Mucosa of descending colon (tissue), 3 donors: Measurements from ENCODE around the gene SCRG1. TPM values are rescaled to one million over a fixed set of nuclear protein-coding genes. Genes with fewer than 3 reads are reported as not detected.

Experiments used
- ATAC-seq: fragments of 200-7000 bp; cut with Tn5 transposase; one replicate; pipeline ENCODE4 v1.9.1; 2020; ENCODE audit warnings: mild to moderate bottlenecking, moderate library complexity
- DNase-seq, 3 donors: peaks; one replicate each; pipeline ENCODE4 v3.0.0-alpha.2; 2020
- H3K36me3 ChIP-seq: fragments of 200-600 bp; one replicate; pipeline ENCODE4 v1.8.0; 2021; ENCODE audit warnings: low read depth, mild to moderate bottlenecking
- H3K4me1 ChIP-seq: fragments of 200-600 bp; one replicate; pipeline ENCODE4 v1.8.0; 2021; ENCODE audit warnings: low read depth, mild to moderate bottlenecking
- H3K4me3 ChIP-seq: fragments of 200-600 bp; one replicate; pipeline ENCODE4 v1.8.0; 2021; ENCODE audit warnings: mild to moderate bottlenecking
- H3K9me3 ChIP-seq: fragments of 200-600 bp; one replicate; pipeline ENCODE4 v1.8.0; 2021; ENCODE audit warnings: mild to moderate bottlenecking
- CTCF ChIP-seq: fragments of 200-600 bp; IDR thresholded peaks from one replicate; pipeline ENCODE4 v1.8.0; 2022; ENCODE audit warnings: antibody characterized with exemption, mild to moderate bottlenecking
- intact Hi-C, 2 donors: fragments of 100-400 bp; cut with DNase I in 1 of 2; cut with micrococcal nuclease in 1 of 2; formaldehyde crosslinking; loops; one replicate each; pipeline versions ENCODE4 v1.11.0 to v1.11.1; 2022; cut with DNase I, micrococcal nuclease
- total RNA-seq, 3 donors: library from RNA; stranded (reverse); fragmentation: NEBNext Ultra II Directional in 2 of 3; extraction: Animal tissue kit (Norgen Biotek cat#: 25700) in 2 of 3; gene quantifications; one replicate each; pipeline versions ENCODE4 v1.2.1 to v1.2.4, GENCODE V29; 2021 to 2023
- donor health status: DM: no; HTN: no; CAD: no; lungs with moderate emphysema.
- donor health status: DM: no; HTN: no; CAD: no.
- donor health status: DM: no; HTN: yes; CAD: no.

The SCRG1 gene
- total RNA-seq, 3 donors from 2014 or later = 0.06 to 3.4 (median 0.41) TPM

- intact Hi-C loops = no loop called here
- H3K36me3 ChIP-seq = no peaks in the 10 kb centered on the region
- H3K4me3 ChIP-seq = no peak overlapping the region
- no peak for TF ChIP-seq CTCF
- DNase-seq (no peak), ATAC-seq (no peak)
- no peaks in the 10 kb centered on the region for H3K9me3 ChIP-seq
- no peaks in the 10 kb centered on the region for H3K4me1 ChIP-seq
Observed at GRCh38 chr4:173440888-173441287, 42.0 kb upstream of the SCRG1 start.

GRCh38 chr4:173436771-173437265 is 37.9 kb upstream of the SCRG1 start:
- H3K4me3 ChIP-seq = no peak overlapping the region
- ATAC-seq = no peak
- TF ChIP-seq CTCF = no peak

GRCh38 chr4:173436149-173436579 is 37.2 kb upstream of the SCRG1 start:
- no peak overlapping the region for H3K4me3 ChIP-seq
- no peaks in the 10 kb centered on the region for H3K9me3 ChIP-seq
- DNase-seq = no peak
- TF ChIP-seq CTCF = no peak
- ATAC-seq = no peak
- intact Hi-C loops = no loop called here
- no peaks in the 10 kb centered on the region for H3K36me3 ChIP-seq
- H3K4me1 ChIP-seq = no peaks in the 10 kb centered on the region

More at GRCh38 chr4:173436771-173437265, 37.9 kb upstream of the SCRG1 start:
- H3K4me1 ChIP-seq = no peaks in the 10 kb centered on the region
- no peak for DNase-seq
- intact Hi-C loops = no loop called here
- no peaks in the 10 kb centered on the region for H3K36me3 ChIP-seq
- no peaks in the 10 kb centered on the region for H3K9me3 ChIP-seq

- intact Hi-C loops = no loop called here
Observed at GRCh38 chr4:173434231-173434630, 35.3 kb upstream of the SCRG1 start.

GRCh38 chr4:173433447-173433846 is 34.5 kb upstream of the SCRG1 start:
- no peaks in the 10 kb centered on the region for H3K36me3 ChIP-seq
- TF ChIP-seq CTCF = no peak
- intact Hi-C loops = no loop called here
- no peak overlapping the region for H3K4me3 ChIP-seq
- no peak for ATAC-seq
- no peaks in the 10 kb centered on the region for H3K9me3 ChIP-seq
- no peak for DNase-seq
- no peaks in the 10 kb centered on the region for H3K4me1 ChIP-seq

More at GRCh38 chr4:173434231-173434630, 35.3 kb upstream of the SCRG1 start:
- Histone ChIP-seq H3K4me3 (no peak overlapping the region), H3K9me3 (no peaks in the 10 kb centered on the region), H3K4me1 (no peaks in the 10 kb centered on the region), H3K36me3 (no peaks in the 10 kb centered on the region)
- TF ChIP-seq CTCF = no peak
- DNase-seq (no peak), ATAC-seq (no peak)

- no peaks in the 10 kb centered on the region for H3K36me3 ChIP-seq
- no peaks in the 10 kb centered on the region for H3K4me1 ChIP-seq
- intact Hi-C loops = no loop called here
- no peak overlapping the region for H3K4me3 ChIP-seq
- DNase-seq (no peak), ATAC-seq (no peak)
- no peaks in the 10 kb centered on the region for H3K9me3 ChIP-seq
- no peak for TF ChIP-seq CTCF
Observed at GRCh38 chr4:173432430-173432829, 33.5 kb upstream of the SCRG1 start.
